Glutamatergic neuron (in vitro differentiated cells): ENCODE measurements around the gene FIS1. TPM values are rescaled to one million over a fixed set of nuclear protein-coding genes. Genes with fewer than 3 reads are reported as not detected.

ENCODE experiments used
- DNase-seq: peaks from one replicate; pipeline ENCODE4 v3.0.0; 2022
- H3K27ac Mint-ChIP-seq: one replicate; pipeline ENCODE4 v1.8.0; 2020; ENCODE audit warnings: mild to moderate bottlenecking, mixed read lengths, inconsistent platforms; ENCODE audit not compliant: unreplicated experiment
- H3K27me3 Mint-ChIP-seq: one replicate; pipeline ENCODE4 v1.8.0; 2020; ENCODE audit warnings: mild to moderate bottlenecking, moderate library complexity, mixed read lengths, inconsistent platforms; ENCODE audit not compliant: unreplicated experiment
- H3K36me3 Mint-ChIP-seq: one replicate; pipeline ENCODE4 v1.8.0; 2020; ENCODE audit warnings: mild to moderate bottlenecking, mixed read lengths, inconsistent platforms; ENCODE audit not compliant: unreplicated experiment
- H3K4me1 Mint-ChIP-seq: one replicate; pipeline ENCODE4 v1.8.0; 2020; ENCODE audit warnings: mild to moderate bottlenecking, low read depth, mixed read lengths, inconsistent platforms; ENCODE audit not compliant: unreplicated experiment
- H3K4me3 Mint-ChIP-seq: one replicate; pipeline ENCODE4 v1.8.0; 2020; ENCODE audit warnings: mild to moderate bottlenecking, mixed read lengths, inconsistent platforms; ENCODE audit not compliant: unreplicated experiment
- H3K9me3 Mint-ChIP-seq: one replicate; pipeline ENCODE4 v1.8.0; 2020; ENCODE audit warnings: mild to moderate bottlenecking, moderate library complexity, mixed read lengths, inconsistent platforms; ENCODE audit not compliant: unreplicated experiment
- total RNA-seq: library from RNA; stranded (reverse); fragmentation: NEBNext Ultra II Directional; extraction: Animal tissue kit (Norgen Biotek cat#: 25700); gene quantifications from one replicate; pipeline ENCODE4 v1.2.1, GENCODE V29; 2021; ENCODE audit not compliant: unreplicated experiment
- TF ChIP-seq, protein P1 (sequence below): fragments of 200-600 bp; sonication (generic); IDR thresholded peaks from one replicate; pipeline ENCODE4 v1.5.0; 2021; ENCODE audit not compliant: partially characterized antibody, unreplicated experiment

The FIS1 gene
- total RNA-seq, 1 donor from 2014 or later, result 128 TPM

GRCh38 chr7:101218236-101219125, 26.4 kb downstream of the FIS1 start:
- TF ChIP-seq, protein P1, sequence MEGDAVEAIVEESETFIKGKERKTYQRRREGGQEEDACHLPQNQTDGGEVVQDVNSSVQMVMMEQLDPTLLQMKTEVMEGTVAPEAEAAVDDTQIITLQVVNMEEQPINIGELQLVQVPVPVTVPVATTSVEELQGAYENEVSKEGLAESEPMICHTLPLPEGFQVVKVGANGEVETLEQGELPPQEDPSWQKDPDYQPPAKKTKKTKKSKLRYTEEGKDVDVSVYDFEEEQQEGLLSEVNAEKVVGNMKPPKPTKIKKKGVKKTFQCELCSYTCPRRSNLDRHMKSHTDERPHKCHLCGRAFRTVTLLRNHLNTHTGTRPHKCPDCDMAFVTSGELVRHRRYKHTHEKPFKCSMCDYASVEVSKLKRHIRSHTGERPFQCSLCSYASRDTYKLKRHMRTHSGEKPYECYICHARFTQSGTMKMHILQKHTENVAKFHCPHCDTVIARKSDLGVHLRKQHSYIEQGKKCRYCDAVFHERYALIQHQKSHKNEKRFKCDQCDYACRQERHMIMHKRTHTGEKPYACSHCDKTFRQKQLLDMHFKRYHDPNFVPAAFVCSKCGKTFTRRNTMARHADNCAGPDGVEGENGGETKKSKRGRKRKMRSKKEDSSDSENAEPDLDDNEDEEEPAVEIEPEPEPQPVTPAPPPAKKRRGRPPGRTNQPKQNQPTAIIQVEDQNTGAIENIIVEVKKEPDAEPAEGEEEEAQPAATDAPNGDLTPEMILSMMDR, result no peak
- Mint-ChIP-seq H3K4me3 (peak overlapping the region; percentile 94), H3K36me3 (no peaks in the 10 kb centered on the region), H3K27me3 (peaks cover 4% of the 10 kb centered on the region), H3K9me3 (peaks cover 8% of the 10 kb centered on the region), H3K27ac (peak overlapping the region; percentile 77), H3K4me1 (peaks cover 6% of the 10 kb centered on the region)
- DNase-seq, result no peak

DNA sequence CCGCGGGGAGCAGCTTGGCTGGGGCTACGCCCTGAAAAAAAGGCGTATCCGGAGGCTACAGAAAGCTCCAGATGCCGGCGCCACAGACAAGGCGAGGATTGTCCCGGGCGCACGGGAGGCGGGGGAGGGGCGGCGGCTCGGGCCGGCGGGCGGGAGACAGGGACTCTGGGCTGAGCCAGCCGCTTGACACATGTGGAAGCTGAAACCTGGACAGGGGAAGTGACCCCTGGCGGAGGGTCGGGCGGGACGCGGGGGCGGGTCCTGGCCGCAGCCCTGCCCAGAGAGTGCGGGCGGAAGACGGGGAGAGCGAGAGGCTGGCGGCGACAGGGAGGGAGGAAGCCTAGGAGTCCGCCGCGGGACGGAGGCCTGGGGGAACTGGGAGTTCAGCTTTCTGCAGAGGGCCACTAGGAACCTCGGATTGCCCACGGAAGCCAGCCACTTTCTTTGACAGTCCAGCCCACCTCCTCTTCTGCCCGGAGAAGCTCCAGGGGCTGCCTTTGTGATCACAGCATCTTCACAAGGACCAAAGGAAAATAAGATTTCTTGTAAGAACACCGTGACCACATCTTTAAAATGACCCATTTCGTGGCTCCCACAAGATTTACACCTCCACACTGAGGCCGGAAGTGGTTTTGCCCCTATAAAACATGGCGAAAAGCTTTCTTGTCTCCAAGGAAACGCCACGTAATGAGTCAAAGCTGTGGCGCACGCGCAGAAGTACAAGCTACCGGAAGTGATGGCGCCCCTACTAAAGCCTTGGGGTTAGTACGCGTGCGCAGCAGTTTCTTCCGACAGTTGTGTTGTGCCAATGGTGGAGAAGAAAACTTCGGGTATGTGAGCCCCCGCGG, 27.3 kb downstream of the FIS1 start, which contains the start of the genes PLOD3 and ZNHIT1:
TSS of gene PLOD3 (minus strand) at position 194 of the 848 bp plus-strand sequence. CDS start 307 bp downstream, outside the sequence.
TSS of gene ZNHIT1 (plus strand) at position 778 of the 848 bp plus-strand sequence. CDS start at position 809, 31 bp downstream.
- Mint-ChIP-seq H3K4me3 (peak within 1 kb of the TSS; percentile 94), H3K9me3 (peaks cover 8% of the 10 kb centered on the region), H3K27me3 (peaks cover 4% of the 10 kb centered on the region), H3K27ac (peak within 1 kb of the TSS; percentile 77), H3K4me1 (peaks cover 6% of the 10 kb centered on the region), H3K36me3 (no peaks in the 10 kb centered on the region)
- DNase-seq, result peak; percentile 96
- TF ChIP-seq, protein P1, result no peak

DNA sequence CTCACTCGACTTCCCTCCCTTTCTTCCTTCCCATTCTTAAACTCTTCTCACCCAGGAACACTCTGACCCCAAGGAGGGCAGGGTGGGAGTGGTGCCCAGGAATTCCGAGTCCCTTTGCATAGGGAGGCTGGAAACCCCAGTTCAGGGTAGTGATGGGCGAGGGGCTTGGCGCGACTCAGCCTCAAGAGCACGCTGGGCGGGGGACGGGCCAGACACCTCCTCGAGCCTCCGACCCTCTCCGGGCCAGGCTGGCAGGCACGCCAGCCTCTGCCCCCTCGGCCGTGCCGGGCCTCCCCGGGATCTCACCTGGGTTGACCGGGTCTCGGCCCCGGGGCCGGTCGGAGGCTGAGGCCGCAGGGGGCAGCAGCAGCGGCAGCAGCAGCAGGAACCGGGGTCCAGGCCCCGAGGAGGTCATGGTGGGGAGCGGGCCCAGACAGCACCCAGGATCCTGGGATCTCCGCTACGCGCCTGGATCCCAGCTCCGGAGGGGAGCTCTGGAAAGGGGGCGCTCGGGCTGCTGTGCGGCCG, 28.0 kb downstream of the FIS1 start:
- peak overlapping the region; percentile 94 for H3K4me3 Mint-ChIP-seq
- peaks cover 4% of the 10 kb centered on the region for H3K27me3 Mint-ChIP-seq
- no peaks in the 10 kb centered on the region for H3K36me3 Mint-ChIP-seq
- DNase-seq, result no peak
- H3K27ac Mint-ChIP-seq, result peak overlapping the region; percentile 68
- TF ChIP-seq, protein P1, result no peak
- H3K9me3 Mint-ChIP-seq, result peaks cover 8% of the 10 kb centered on the region
- peaks cover 6% of the 10 kb centered on the region for H3K4me1 Mint-ChIP-seq

DNA sequence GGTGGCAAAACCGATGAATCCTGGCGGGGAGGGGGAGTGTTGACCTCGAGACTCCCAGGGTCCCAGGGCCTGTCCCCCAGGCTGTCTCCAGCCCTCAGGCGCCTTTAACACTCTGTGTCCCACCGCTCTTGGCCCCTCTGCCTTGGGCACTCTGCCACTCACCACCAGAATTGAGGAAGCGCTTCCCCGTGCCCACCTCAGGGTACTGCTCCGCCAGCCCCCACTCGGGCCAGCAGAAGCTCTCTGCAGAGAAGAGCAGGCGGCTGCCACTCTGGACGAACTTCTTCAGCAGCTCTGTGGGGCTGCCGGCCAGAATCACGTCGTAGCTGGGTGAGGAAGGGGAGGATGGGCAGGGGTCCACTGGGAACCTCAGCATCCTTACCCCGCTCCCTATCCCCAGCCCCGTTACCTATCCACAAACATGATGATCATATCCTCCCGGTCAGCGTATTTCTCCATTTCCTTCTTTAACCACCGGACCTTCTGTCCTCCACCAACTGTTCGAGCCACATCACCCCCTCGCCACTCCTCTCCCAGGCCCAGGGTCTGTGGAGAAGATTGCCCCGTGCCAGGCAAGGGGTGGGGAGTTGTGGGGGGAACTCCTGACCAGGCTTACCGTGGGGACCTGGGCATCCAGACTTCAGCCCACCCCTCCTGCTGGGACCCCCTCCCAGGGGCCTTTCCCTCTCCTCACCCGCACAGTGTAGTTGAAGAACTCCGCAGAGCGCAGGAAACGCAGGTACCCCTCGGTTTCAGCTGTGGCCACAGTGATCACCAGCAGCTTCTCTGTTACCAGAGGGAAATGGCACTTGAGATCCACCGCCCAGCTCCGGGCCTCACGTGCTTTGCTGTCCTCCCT, 28.7 kb downstream of the FIS1 start:
- Mint-ChIP-seq H3K27ac (peak overlapping the region; percentile 68), H3K4me1 (peaks cover 6% of the 10 kb centered on the region), H3K9me3 (peaks cover 8% of the 10 kb centered on the region), H3K36me3 (no peaks in the 10 kb centered on the region), H3K4me3 (peak overlapping the region; percentile 94), H3K27me3 (peaks cover 4% of the 10 kb centered on the region)
- no peak for DNase-seq
- TF ChIP-seq, protein P1, result no peak
